Testis (tissue), 2 donors: ENCODE results near the gene OPCML.

Experiments
- CTCF ChIP-seq, 3 experiments: fragments of 450-650 bp in 2 of 3; fragments of 200-600 bp in 1 of 3; sonication (generic) in 1 of 3; IDR thresholded peaks; one replicate each; pipeline ENCODE4 v1.5.1; 2016 to 2019; ENCODE audit warnings: antibody characterized with exemption in 3 of 3, mild to moderate bottlenecking in 2 of 3, moderate library complexity in 1 of 3
- POLR2A ChIP-seq: fragments of 450-650 bp; IDR thresholded peaks from one replicate; pipeline ENCODE4 v1.6.1; 2017; ENCODE audit warnings: antibody characterized with exemption, mild to moderate bottlenecking, moderate library complexity

DNA sequence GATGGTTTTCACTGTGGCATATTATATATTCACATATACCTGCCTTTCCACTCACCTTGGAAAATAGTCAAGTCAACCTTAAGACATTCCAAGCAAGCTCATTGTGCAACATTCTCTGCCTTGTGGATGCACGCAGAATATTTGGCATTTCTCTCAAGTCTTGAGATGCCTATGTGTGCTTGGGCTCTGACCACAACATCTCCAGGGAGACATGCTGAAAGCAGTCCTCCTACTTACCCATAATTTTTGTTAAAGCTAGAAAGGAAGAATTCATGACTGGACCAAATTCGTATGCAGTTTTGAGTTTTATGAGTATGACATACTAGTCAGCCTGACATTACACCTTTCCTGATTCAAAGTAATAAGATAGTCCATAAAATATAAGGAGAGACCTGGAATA lies 684.0 kb downstream of the OPCML start:
- TF ChIP-seq CTCF (IDR thresholded peaks at IDR 0.05) (no peak), POLR2A (no peak)
